ENCODE measurements around the gene IFTAP. TPM values are rescaled to one million over a fixed set of nuclear protein-coding genes. Genes with fewer than 3 reads are reported as not detected.

Gene IFTAP
- total RNA-seq, 2 experiments from 2014 or later: 2.3 to 3.6 TPM

DNA sequence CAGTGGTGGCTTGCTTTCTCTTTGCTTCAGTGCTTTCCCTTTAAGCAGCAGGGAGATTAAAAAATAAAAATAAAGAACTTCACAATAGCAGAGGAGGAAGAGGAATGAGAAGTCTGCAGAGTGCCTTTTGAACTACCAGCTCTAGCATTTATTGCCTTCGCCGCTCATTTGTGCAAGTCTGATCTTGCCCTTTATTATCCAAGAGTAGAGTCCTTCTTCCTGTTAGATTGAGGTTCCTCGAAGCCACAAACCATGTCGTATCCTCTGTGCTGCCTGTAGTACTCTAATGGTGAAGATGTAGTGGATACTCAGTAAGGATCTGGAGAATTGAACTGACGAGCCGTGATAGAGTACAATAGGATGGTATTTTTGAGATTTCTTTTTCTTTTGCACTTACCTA is 105.0 kb downstream of the IFTAP start:
- Mint-ChIP-seq H3K27ac (no peak overlapping the region), H3K36me3 (ENCODE audit: low read depth) (no peaks in the 10 kb centered on the region), H3K27me3 (peaks cover 20% of the 10 kb centered on the region), H3K4me3 (no peak overlapping the region), H3K9me3 (no peaks in the 10 kb centered on the region), H3K4me1 (ENCODE audit: low read depth) (peaks cover 2% of the 10 kb centered on the region)
- no peak for TF ChIP-seq CTCF (IDR thresholded peaks at IDR 0.05)
- CTCF ChIA-PET: interaction anchor here (1.1 kb wide), 1 partner anchor 49 kb away, joined by 3 read pairs; no protein-coding TSS in a partner anchor
- no peak for DNase-seq
- ATAC-seq: no peak
- POLR2A ChIA-PET: no interaction called here
- intact Hi-C loops (cut with micrococcal nuclease): no loop called here

DNA sequence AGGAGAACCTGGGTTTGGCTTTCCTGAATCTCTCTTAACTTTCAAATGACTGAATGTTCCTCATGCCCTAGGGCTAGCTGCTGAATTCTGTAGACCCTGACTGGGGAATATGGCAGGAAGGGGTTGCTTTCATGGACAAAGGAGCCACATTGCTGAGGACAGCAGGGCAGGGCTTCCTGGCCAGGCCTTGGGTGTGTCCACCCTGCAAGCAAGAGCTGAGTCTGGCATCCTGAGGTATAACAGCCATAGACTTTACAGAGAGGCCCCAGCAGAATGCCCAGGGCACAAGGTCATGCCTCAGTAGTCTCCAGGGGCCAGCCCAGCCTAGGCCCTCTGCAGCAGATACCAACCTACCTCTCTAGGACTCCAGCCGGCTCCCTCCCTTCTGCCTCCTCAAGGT is 105.9 kb downstream of the IFTAP start:
- H3K27ac Mint-ChIP-seq: no peak overlapping the region
- CTCF ChIA-PET: interaction anchor here (0.8 to 1.1 kb wide), 2 partner anchors 46 to 135 kb away, joined by 3 to 4 read pairs; no protein-coding TSS in a partner anchor
- POLR2A ChIA-PET: interaction anchor here (0.6 kb wide), 1 partner anchor 38 kb away, joined by 3 read pairs; no protein-coding TSS in a partner anchor
- DNase-seq (no peak), ATAC-seq (no peak)
- no peak overlapping the region for H3K4me3 Mint-ChIP-seq
- no peak for TF ChIP-seq CTCF (IDR thresholded peaks at IDR 0.05)
- H3K36me3 Mint-ChIP-seq (ENCODE audit: low read depth): no peaks in the 10 kb centered on the region
- H3K27me3 Mint-ChIP-seq: peaks cover 19% of the 10 kb centered on the region
- intact Hi-C loops (cut with micrococcal nuclease): no loop called here
- peaks cover 2% of the 10 kb centered on the region for H3K4me1 Mint-ChIP-seq (ENCODE audit: low read depth)
- H3K9me3 Mint-ChIP-seq: no peaks in the 10 kb centered on the region

- peaks cover 20% of the 10 kb centered on the region for H3K27me3 Mint-ChIP-seq
- H3K4me1 Mint-ChIP-seq (ENCODE audit: low read depth): peaks cover 2% of the 10 kb centered on the region
- H3K4me3 Mint-ChIP-seq: no peak overlapping the region
- H3K36me3 Mint-ChIP-seq (ENCODE audit: low read depth): no peaks in the 10 kb centered on the region
- H3K27ac Mint-ChIP-seq: no peak overlapping the region
- DNase-seq: peak; percentile 19
- CTCF ChIA-PET: interaction anchor here (0.8 to 4.8 kb wide), 18 partner anchors 8 to 410 kb away, joined by 3 to 77 read pairs (median 5); no protein-coding TSS in a partner anchor
- POLR2A ChIA-PET: no interaction called here
- intact Hi-C loops (cut with micrococcal nuclease): loop anchor here (2.0 kb wide), 1 partner anchor 44 kb away; no protein-coding TSS in a partner anchor
- peak; percentile 67 for TF ChIP-seq CTCF (IDR thresholded peaks at IDR 0.05)
- no peaks in the 10 kb centered on the region for H3K9me3 Mint-ChIP-seq
- ATAC-seq: no peak
Observed at GRCh38 chr11:36702330-36703054, 108.2 kb downstream of the IFTAP start.

- ChIA-PET POLR2A (no interaction called here), CTCF (interaction anchor here (0.9 to 4.8 kb wide), 15 partner anchors 8 to 411 kb away, joined by 3 to 77 read pairs (median 5); no protein-coding TSS in a partner anchor)
- DNase-seq (peak; percentile 31), ATAC-seq (peak; percentile 37)
- no peak overlapping the region for H3K27ac Mint-ChIP-seq
- peaks cover 2% of the 10 kb centered on the region for H3K4me1 Mint-ChIP-seq (ENCODE audit: low read depth)
- intact Hi-C loops (cut with micrococcal nuclease): loop anchor here (2.0 kb wide), 1 partner anchor 44 kb away; no protein-coding TSS in a partner anchor
- H3K27me3 Mint-ChIP-seq: peaks cover 24% of the 10 kb centered on the region
- no peak for TF ChIP-seq CTCF (IDR thresholded peaks at IDR 0.05)
- H3K9me3 Mint-ChIP-seq: no peaks in the 10 kb centered on the region
- no peaks in the 10 kb centered on the region for H3K36me3 Mint-ChIP-seq (ENCODE audit: low read depth)
- no peak overlapping the region for H3K4me3 Mint-ChIP-seq
Observed at GRCh38 chr11:36703055-36703404, 108.7 kb downstream of the IFTAP start.

Other genes with a start within 250 kb of the IFTAP start
- 10 to 100 TPM in 1 of 2 experiments, 1 to 10 TPM in 1; 8.8 to 10.3 TPM for gene TRAF6, start 84.2 kb upstream of the IFTAP start, total RNA-seq
- gene RAG1, start 26.5 kb upstream of the IFTAP start, total RNA-seq: under 1 TPM; 0.16 to 0.36 TPM
- gene RAG2, start 3.7 kb downstream of the IFTAP start, total RNA-seq: not detected

Data from activated CD8-positive, alpha-beta T cell treated with anti-CD3 and anti-CD28 coated beads for 36 hours (primary cell).